GM18511 (cell line): ENCODE measurements around the gene RNASE9.
"Not testable (repeated sequence)": the region's sequence is repeated elsewhere in the genome, so short reads cannot be mapped to it uniquely, and the experiment has no call there.

ENCODE experiments used
- ATAC-seq: cut with Tn5 transposase; IDR thresholded peaks from one replicate; pipeline ENCODE4 v1.9.1; 2021; ENCODE audit warnings: mild to moderate bottlenecking, moderate library complexity; ENCODE audit not compliant: unreplicated experiment

Gene RNASE9

GRCh38 chr14:20560961-20561360 is at the start of gene RNASE9:
TSS of gene RNASE9 (minus strand) at chr14:20561047.
- no peak for ATAC-seq

GRCh38 chr14:20610002-20610765 is 49.3 kb upstream of the RNASE9 start:
- ATAC-seq, result peak; percentile 12

GRCh38 chr14:20609215-20610001 is 48.6 kb upstream of the RNASE9 start:
- peak; percentile 14 for ATAC-seq

GRCh38 chr14:20608383-20609110 is 47.7 kb upstream of the RNASE9 start:
- ATAC-seq, result no peak

- ATAC-seq, result no peak
Observed at GRCh38 chr14:20607617-20608016, 46.8 kb upstream of the RNASE9 start.

- ATAC-seq, result no peak
Observed at GRCh38 chr14:20606902-20607242, 46.0 kb upstream of the RNASE9 start.

GRCh38 chr14:20606190-20606901 is 45.5 kb upstream of the RNASE9 start:
- ATAC-seq, result no peak

- no peak for ATAC-seq
Observed at GRCh38 chr14:20603813-20604690, 43.2 kb upstream of the RNASE9 start.

GRCh38 chr14:20602583-20602982 is 41.7 kb upstream of the RNASE9 start:
- ATAC-seq, result no peak

- ATAC-seq, result no peak
Observed at GRCh38 chr14:20601522-20601921, 40.7 kb upstream of the RNASE9 start.

GRCh38 chr14:20597108-20597507 is 36.3 kb upstream of the RNASE9 start:
- no peak for ATAC-seq

- not testable (repeated sequence) for ATAC-seq
Observed at GRCh38 chr14:20595726-20596125, 34.9 kb upstream of the RNASE9 start.

GRCh38 chr14:20592574-20592973 is 31.7 kb upstream of the RNASE9 start:
- ATAC-seq, result no peak

GRCh38 chr14:20591235-20591634 is 30.4 kb upstream of the RNASE9 start, which contains the start of gene RNASE12:
TSS of gene RNASE12 (minus strand) at chr14:20591376. CDS start at chr14:20590723, 653 bp downstream.
- ATAC-seq, result no peak

GRCh38 chr14:20587489-20588154 is 26.8 kb upstream of the RNASE9 start, which contains the start of gene RNASE11:
TSS of gene RNASE11 (minus strand) at chr14:20588001.
- ATAC-seq, result no peak

GRCh38 chr14:20583908-20584307 is 23.1 kb upstream of the RNASE9 start:
- no peak for ATAC-seq

- no peak for ATAC-seq
Observed at GRCh38 chr14:20583142-20583541, 22.3 kb upstream of the RNASE9 start.

- ATAC-seq, result no peak
Observed at GRCh38 chr14:20580242-20580641, 19.4 kb upstream of the RNASE9 start.

GRCh38 chr14:20578784-20579502 is 18.1 kb upstream of the RNASE9 start:
- no peak for ATAC-seq
